Transverse colon (tissue), 4 donors: ENCODE data around the gene TOMM70. TPM values are rescaled to one million over a fixed set of nuclear protein-coding genes. Genes with fewer than 3 reads are reported as not detected.

ENCODE experiments used
- DNase-seq: peaks from one replicate; pipeline ENCODE4 v3.0.0-alpha.2; 2019
- H3K27ac ChIP-seq, 4 donors: fragments of 200-600 bp; sonication (generic); 2 replicates each; pipeline ENCODE4 v1.5.1; 2016 to 2018; ENCODE audit warnings: inconsistent platforms in 4 of 4
- H3K27me3 ChIP-seq: fragments of 200-600 bp; sonication (generic); 2 replicates; pipeline ENCODE4 v1.5.1; 2017; ENCODE audit warnings: inconsistent platforms
- H3K36me3 ChIP-seq, 4 donors: fragments of 200-600 bp; sonication (generic); 2 replicates each; pipeline ENCODE4 v1.5.1; 2017 to 2019; ENCODE audit warnings: inconsistent platforms in 4 of 4
- H3K4me1 ChIP-seq, 4 donors: fragments of 200-600 bp; sonication (generic); 2 replicates each; pipeline ENCODE4 v1.5.1; 2017 to 2020; ENCODE audit warnings: inconsistent platforms in 4 of 4
- H3K4me3 ChIP-seq, 4 donors: fragments of 200-600 bp; sonication (generic); 1 replicate in 1 of 4; 2 replicates in 3 of 4; pipeline versions ENCODE4 v1.5.1 to v1.6.1; 2017 to 2019; ENCODE audit warnings: inconsistent platforms in 4 of 4
- H3K9me3 ChIP-seq, 2 donors: fragments of 200-600 bp; sonication (generic); 2 replicates each; pipeline ENCODE4 v1.5.1; 2017 to 2019; ENCODE audit warnings: inconsistent platforms in 2 of 2
- EP300 ChIP-seq: sonication (generic); formaldehyde crosslinking; IDR thresholded peaks from one replicate; pipeline ENCODE4 v1.6.1; 2017; ENCODE audit warnings: antibody characterized with exemption, low read depth
- POLR2A ChIP-seq: fragments of 450-650 bp; IDR thresholded peaks from one replicate; pipeline ENCODE4 v1.6.1; 2016; ENCODE audit warnings: antibody characterized with exemption, mild to moderate bottlenecking, moderate library complexity
- POLR2AphosphoS5 ChIP-seq, 3 donors: sonication (generic); formaldehyde crosslinking; IDR thresholded peaks; one replicate each; pipeline ENCODE4 v1.6.1; 2016; ENCODE audit warnings: antibody characterized with exemption in 3 of 3
- WGBS, 2 donors: methylation state at CpG; one replicate each; pipeline ENCODE4 v1.1.5; 2018; ENCODE audit warnings: low coverage in 1 of 2; 5-methylcytosine and 5-hydroxymethylcytosine counted together
- in situ Hi-C, 4 donors: fragments of 200-750 bp; cut with MboI; loops; one replicate each; pipeline versions ENCODE4 v1.15.0 to v1.15.1; 2017; ENCODE audit warnings: low sequenced_read_pairs in 3 of 4, low pct_ligation_motif_present in 1 of 4, low pct_unique_long_range_greater_than_20kb in 1 of 4
- intact Hi-C: fragments of 100-400 bp; cut with DNase I; formaldehyde crosslinking; loops from one replicate; pipeline ENCODE4 v1.15.1; 2023; ENCODE audit warnings: low total_unique reads
- total RNA-seq, 4 donors: library from RNA; depleted of rRNA; stranded (reverse); fragments of >200 nt; gene quantifications; one replicate each; pipeline ENCODE4 v1.1.0, GENCODE V29; 2016
- TF ChIP-seq, protein P1 (sequence below), 5 experiments: fragments of 200-600 bp in 3 of 5; fragments of 450-650 bp in 2 of 5; sonication (generic) in 3 of 5; IDR thresholded peaks; 1 replicate in 2 of 5; 2 replicates in 3 of 5; pipeline ENCODE4 v1.5.1; 2016 to 2017; ENCODE audit warnings: antibody characterized with exemption in 5 of 5, inconsistent platforms in 3 of 5, mild to moderate bottlenecking in 2 of 5, moderate library complexity in 1 of 5

The TOMM70 gene
- total RNA-seq, 4 donors from 2014 or later = 13.1 to 38.1 (median 33.0) TPM

DNA sequence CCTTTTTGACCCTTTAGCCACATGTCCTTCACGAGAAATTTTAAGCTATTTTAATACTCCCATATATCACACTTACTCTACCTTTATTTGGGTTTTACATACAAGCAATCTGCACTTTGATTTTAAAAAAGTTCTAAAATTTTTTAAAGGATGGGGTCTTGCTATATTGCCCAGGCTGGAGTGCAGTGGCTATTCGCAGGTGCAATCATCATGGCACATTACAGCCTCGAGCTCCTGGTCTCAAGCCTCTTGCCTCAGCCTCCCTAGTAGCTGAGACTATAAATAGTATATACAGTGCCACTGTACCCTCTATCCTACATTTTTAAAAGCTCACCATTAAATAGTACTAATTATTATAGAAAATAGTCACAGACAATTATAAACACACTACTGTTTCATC is 36.5 kb downstream of the TOMM70 start:
- DNase-seq = no peak
- no peaks in the 10 kb centered on the region for H3K9me3 ChIP-seq
- WGBS, 2 donors = 92 to 100% methylated on average over 2 to 3 of the region's 3 CpGs
- no peak for TF ChIP-seq POLR2AphosphoS5 (IDR thresholded peaks at IDR 0.05)
- TF ChIP-seq, protein P1, sequence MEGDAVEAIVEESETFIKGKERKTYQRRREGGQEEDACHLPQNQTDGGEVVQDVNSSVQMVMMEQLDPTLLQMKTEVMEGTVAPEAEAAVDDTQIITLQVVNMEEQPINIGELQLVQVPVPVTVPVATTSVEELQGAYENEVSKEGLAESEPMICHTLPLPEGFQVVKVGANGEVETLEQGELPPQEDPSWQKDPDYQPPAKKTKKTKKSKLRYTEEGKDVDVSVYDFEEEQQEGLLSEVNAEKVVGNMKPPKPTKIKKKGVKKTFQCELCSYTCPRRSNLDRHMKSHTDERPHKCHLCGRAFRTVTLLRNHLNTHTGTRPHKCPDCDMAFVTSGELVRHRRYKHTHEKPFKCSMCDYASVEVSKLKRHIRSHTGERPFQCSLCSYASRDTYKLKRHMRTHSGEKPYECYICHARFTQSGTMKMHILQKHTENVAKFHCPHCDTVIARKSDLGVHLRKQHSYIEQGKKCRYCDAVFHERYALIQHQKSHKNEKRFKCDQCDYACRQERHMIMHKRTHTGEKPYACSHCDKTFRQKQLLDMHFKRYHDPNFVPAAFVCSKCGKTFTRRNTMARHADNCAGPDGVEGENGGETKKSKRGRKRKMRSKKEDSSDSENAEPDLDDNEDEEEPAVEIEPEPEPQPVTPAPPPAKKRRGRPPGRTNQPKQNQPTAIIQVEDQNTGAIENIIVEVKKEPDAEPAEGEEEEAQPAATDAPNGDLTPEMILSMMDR (IDR thresholded peaks at IDR 0.05) = no peak
- TF ChIP-seq EP300 = no peak
- no peak for TF ChIP-seq POLR2A
- no peaks in the 10 kb centered on the region for H3K27me3 ChIP-seq
- no peak overlapping the region for H3K4me3 ChIP-seq
- peaks cover 0 to 40% (median 10%) of the 10 kb centered on the region in 4 donors for H3K36me3 ChIP-seq
- in situ Hi-C loops = no loop called here
- intact Hi-C loops = no loop called here
- H3K4me1 ChIP-seq = no peaks in the 10 kb centered on the region
- H3K27ac ChIP-seq = no peak overlapping the region

DNA sequence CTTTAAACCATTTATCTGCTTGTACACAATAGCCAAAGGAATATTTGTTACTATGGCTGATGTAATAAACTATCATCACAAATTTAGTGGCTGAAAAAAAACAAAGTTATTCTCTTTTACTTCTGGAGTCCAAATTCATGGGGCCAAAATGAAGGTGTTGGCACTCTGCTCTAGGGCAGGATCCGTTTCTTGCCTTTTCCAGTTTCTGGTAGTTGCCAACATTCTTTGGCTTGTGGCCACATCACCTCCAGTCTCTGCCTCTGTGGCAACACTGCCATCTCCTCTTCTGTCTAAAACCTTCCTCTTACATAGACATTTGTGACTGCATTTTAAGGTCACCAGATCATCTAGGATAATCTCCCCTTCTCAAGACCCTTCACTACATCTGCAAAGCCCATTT is 39.0 kb downstream of the TOMM70 start:
- TF ChIP-seq EP300 (no peak), POLR2AphosphoS5 (IDR thresholded peaks at IDR 0.05) (no peak), POLR2A (no peak)
- TF ChIP-seq, protein P1 (IDR thresholded peaks at IDR 0.05) = no peak
- H3K9me3 ChIP-seq = no peaks in the 10 kb centered on the region
- in situ Hi-C loops = no loop called here
- no peak for DNase-seq
- no peak overlapping the region for H3K27ac ChIP-seq
- H3K27me3 ChIP-seq = no peaks in the 10 kb centered on the region
- H3K36me3 ChIP-seq = peaks cover 0 to 37% (median 8%) of the 10 kb centered on the region in 4 donors
- intact Hi-C loops = no loop called here
- no peak overlapping the region for H3K4me3 ChIP-seq
- 78 to 80% methylated on average over 1 of the region's 1 CpG for WGBS, 2 donors
- H3K4me1 ChIP-seq = no peaks in the 10 kb centered on the region

DNA sequence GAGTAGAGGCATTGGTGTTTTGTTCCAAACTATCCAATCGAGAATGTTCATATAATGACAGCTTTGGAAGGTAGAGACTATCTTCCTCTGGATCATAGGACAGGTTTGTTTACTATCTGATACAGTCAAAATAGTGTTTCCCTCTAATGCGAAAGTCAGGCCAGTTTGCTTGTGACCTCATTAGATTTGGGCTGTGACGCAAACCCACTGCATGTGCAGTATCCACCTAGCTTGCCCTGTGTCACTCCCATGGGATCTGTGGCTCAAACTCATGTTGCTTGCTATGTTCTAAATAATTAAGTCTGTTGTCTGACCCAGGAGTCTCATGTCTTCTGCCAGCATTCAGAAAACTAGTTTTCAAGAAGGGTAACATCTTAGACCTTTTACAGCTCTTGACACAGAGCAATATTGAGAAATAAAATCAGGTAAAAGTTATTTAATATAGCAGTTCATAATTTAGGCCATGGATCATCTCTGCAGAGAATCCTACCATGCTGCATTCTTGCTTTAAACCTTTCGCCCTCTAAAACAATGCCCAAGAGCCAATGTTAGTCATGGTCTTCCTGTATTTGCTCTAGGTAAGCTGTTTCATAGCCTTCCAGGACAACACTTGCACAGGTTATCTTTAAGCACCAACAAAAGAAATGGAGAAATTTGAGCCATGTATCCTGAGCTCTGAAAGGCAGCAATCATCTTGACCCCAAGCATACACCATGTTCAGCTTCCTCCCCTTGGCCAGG is 40.0 kb downstream of the TOMM70 start:
- no peak overlapping the region for H3K27ac ChIP-seq
- in situ Hi-C loops (no loop called here), intact Hi-C loops (no loop called here)
- no peaks in the 10 kb centered on the region for H3K9me3 ChIP-seq
- H3K4me1 ChIP-seq = no peaks in the 10 kb centered on the region
- TF ChIP-seq POLR2AphosphoS5 (IDR thresholded peaks at IDR 0.05) (no peak), POLR2A (no peak), EP300 (no peak)
- TF ChIP-seq, protein P1 (IDR thresholded peaks at IDR 0.05) = no peak
- DNase-seq = no peak
- no peak overlapping the region for H3K4me3 ChIP-seq
- H3K27me3 ChIP-seq = no peaks in the 10 kb centered on the region
- 97 to 100% methylated on average over 3 to 4 of the region's 4 CpGs for WGBS, 2 donors
- H3K36me3 ChIP-seq = peaks cover 0 to 27% (median 3%) of the 10 kb centered on the region in 4 donors

DNA sequence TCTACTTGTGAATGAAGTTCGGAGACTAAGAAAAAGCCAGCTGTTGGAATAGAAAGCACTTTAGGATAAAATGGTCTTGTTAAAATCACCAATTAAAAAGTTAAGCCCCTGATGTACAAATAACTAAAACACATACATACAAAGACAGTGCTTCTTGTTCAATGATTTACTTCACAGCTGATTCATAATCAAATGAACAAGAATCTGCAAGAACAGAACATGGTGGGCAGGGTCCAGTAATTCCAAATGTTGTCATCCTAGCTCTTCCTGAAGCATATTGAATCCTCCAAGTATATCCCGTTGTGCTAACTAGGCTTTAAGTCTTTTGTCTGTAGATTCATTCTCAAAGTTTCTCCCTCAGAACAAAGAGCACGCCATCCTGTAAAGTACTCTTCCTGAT is 41.9 kb downstream of the TOMM70 start:
- TF ChIP-seq, protein P1 (IDR thresholded peaks at IDR 0.05) = no peak
- TF ChIP-seq POLR2AphosphoS5 (IDR thresholded peaks at IDR 0.05) (no peak), EP300 (no peak), POLR2A (no peak)
- WGBS, 2 donors = 87 to 94% methylated on average over 3 of the region's 3 CpGs
- Histone ChIP-seq H3K27ac (no peak overlapping the region), H3K9me3 (no peaks in the 10 kb centered on the region), H3K36me3 (peaks cover 0 to 24% (median 7%) of the 10 kb centered on the region in 4 donors), H3K4me3 (no peak overlapping the region), H3K27me3 (no peaks in the 10 kb centered on the region), H3K4me1 (no peaks in the 10 kb centered on the region)
- DNase-seq = no peak
- intact Hi-C loops = no loop called here
- in situ Hi-C loops = no loop called here
